Ovary (tissue), 9 donors: ENCODE data around the gene LIMS2. TPM values are rescaled to one million over a fixed set of nuclear protein-coding genes. Genes with fewer than 3 reads are reported as not detected.

Source experiments
- DNase-seq, 5 donors: peaks; one replicate each; pipeline ENCODE4 v3.0.0-alpha.2; 2019 to 2020
- H3K27ac ChIP-seq, 2 donors: fragments of 200-600 bp; one replicate each; pipeline versions ENCODE4 v1.5.1 to v1.8.0; 2019 to 2022
- H3K27me3 ChIP-seq: fragments of 200-600 bp; one replicate; pipeline ENCODE4 v1.8.0; 2022
- H3K36me3 ChIP-seq: fragments of 200-600 bp; sonication (generic); one replicate; pipeline ENCODE4 v1.5.1; 2019
- H3K4me1 ChIP-seq: one replicate; pipeline ENCODE4 v1.8.1; 2013; ENCODE audit warnings: mild to moderate bottlenecking, moderate library complexity; ENCODE audit not compliant: insufficient read depth
- H3K4me3 ChIP-seq: fragments of 200-600 bp; sonication (generic); one replicate; pipeline ENCODE4 v1.5.1; 2017
- H3K9me3 ChIP-seq, 2 donors: fragments of 200-600 bp in 1 of 2; sonication (generic) in 1 of 2; one replicate each; pipeline versions ENCODE4 v1.5.1 to v1.8.1; 2013 to 2019; ENCODE audit warnings: mild to moderate bottlenecking in 1 of 2, moderate library complexity in 1 of 2
- EP300 ChIP-seq: sonication (generic); formaldehyde crosslinking; IDR thresholded peaks from one replicate; pipeline ENCODE4 v1.6.1; 2017; ENCODE audit warnings: antibody characterized with exemption
- POLR2A ChIP-seq: fragments of 450-650 bp; IDR thresholded peaks from one replicate; pipeline ENCODE4 v1.6.1; 2017; ENCODE audit warnings: antibody characterized with exemption, mild to moderate bottlenecking, moderate library complexity
- WGBS, 3 donors: extraction: QIAGEN DNeasy Blood & Tissue Kit in 1 of 3; methylation state at CpG; one replicate each; pipeline versions ENCODE4 v1.1.5 to v1.1.7; 2013 to 2017; 5-methylcytosine and 5-hydroxymethylcytosine counted together
- intact Hi-C, 4 donors: fragments of 100-400 bp; cut with DNase I; formaldehyde crosslinking; loops; one replicate each; pipeline versions ENCODE4 v1.11.0 to v1.15.1; 2022 to 2023
- polyA plus RNA-seq, 2 donors: library from polyadenylated mRNA; stranded (reverse); fragments of 200-250 nt in 1 of 2; fragments of 350-450 nt in 1 of 2; fragmentation: Illumina TruSeq in 1 of 2; extraction: RNeasy Lipid Tissue Mini Kit (QIAGEN cat#74804) in 1 of 2; gene quantifications; one replicate each; pipeline ENCODE4 v1.2.3, GENCODE V29; 2013 to 2014
- total RNA-seq, 7 donors: library from RNA; depleted of rRNA in 2 of 7; stranded (reverse); fragments of >200 nt in 2 of 7; fragmentation: NEBNext Ultra II Directional in 3 of 7; extraction: Animal tissue kit (Norgen Biotek cat#: 25700) in 3 of 7; gene quantifications; one replicate each; pipeline versions ENCODE4 v1.1.0 to v1.2.4, GENCODE V29; 2016 to 2023
- TF ChIP-seq, protein P1 (sequence below), 3 donors: fragments of 450-650 bp in 2 of 3; fragments of 200-600 bp in 1 of 3; IDR thresholded peaks; one replicate each; pipeline versions ENCODE4 v1.5.1 to v1.8.0; 2016 to 2022; ENCODE audit warnings: antibody characterized with exemption in 3 of 3, mild to moderate bottlenecking in 1 of 3
- donor health status: DM: no; HTN: no; CAD: no; lungs with moderate emphysema.
- donor health status: DM: no; HTN: no; CAD: no.
- donor health status: Bipolar disorder and iron deficiency.
- donor health status: DM: yes; HTN: yes; CAD: no.
- donor health status: DM: no; HTN: no; CAD: no.
- donor health status: DM: yes; HTN: yes; CAD: no.

Gene LIMS2
- total and polyA plus RNA-seq, 9 donors, result 3.8 to 70.4 (median 19.1) TPM

DNA sequence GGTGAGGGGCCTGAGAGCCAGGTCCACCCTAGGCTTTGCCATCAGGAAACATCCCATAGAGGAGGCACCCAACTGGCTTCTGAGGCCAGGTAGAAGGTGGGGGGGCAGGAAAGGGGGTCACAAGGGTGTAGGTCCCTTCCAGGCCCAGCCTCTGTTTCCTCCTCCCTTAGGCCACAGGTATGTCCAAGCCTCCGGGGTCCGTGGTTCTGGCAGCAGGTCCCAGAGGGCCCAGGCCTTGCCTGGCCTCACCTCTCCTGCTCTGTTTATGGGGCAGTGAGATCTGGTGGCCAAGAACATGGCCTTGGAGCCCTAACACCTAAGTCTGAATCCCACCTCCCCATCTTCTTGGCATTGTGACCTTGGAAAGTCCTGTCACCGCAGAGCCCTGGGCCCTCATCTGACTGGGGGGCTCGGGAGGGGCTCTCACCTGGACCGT lies 51.0 kb downstream of the LIMS2 start:
- TF ChIP-seq POLR2A, result no peak
- TF ChIP-seq, protein P1, sequence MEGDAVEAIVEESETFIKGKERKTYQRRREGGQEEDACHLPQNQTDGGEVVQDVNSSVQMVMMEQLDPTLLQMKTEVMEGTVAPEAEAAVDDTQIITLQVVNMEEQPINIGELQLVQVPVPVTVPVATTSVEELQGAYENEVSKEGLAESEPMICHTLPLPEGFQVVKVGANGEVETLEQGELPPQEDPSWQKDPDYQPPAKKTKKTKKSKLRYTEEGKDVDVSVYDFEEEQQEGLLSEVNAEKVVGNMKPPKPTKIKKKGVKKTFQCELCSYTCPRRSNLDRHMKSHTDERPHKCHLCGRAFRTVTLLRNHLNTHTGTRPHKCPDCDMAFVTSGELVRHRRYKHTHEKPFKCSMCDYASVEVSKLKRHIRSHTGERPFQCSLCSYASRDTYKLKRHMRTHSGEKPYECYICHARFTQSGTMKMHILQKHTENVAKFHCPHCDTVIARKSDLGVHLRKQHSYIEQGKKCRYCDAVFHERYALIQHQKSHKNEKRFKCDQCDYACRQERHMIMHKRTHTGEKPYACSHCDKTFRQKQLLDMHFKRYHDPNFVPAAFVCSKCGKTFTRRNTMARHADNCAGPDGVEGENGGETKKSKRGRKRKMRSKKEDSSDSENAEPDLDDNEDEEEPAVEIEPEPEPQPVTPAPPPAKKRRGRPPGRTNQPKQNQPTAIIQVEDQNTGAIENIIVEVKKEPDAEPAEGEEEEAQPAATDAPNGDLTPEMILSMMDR (IDR thresholded peaks at IDR 0.05), result no peak
- TF ChIP-seq EP300, result no peak
- WGBS, 3 donors, result 80 to 97% (median 90%) methylated on average over 5 of the region's 5 CpGs
- H3K27ac ChIP-seq, result no peak overlapping the region
- no peaks in the 10 kb centered on the region for H3K4me1 ChIP-seq
- H3K36me3 ChIP-seq, result no peaks in the 10 kb centered on the region
- no peaks in the 10 kb centered on the region for H3K9me3 ChIP-seq
- intact Hi-C loops, result no loop called here
- DNase-seq, result peak in 1 of 5 donors; percentile 6
- H3K27me3 ChIP-seq, result no peaks in the 10 kb centered on the region
- H3K4me3 ChIP-seq, result no peak overlapping the region

DNA sequence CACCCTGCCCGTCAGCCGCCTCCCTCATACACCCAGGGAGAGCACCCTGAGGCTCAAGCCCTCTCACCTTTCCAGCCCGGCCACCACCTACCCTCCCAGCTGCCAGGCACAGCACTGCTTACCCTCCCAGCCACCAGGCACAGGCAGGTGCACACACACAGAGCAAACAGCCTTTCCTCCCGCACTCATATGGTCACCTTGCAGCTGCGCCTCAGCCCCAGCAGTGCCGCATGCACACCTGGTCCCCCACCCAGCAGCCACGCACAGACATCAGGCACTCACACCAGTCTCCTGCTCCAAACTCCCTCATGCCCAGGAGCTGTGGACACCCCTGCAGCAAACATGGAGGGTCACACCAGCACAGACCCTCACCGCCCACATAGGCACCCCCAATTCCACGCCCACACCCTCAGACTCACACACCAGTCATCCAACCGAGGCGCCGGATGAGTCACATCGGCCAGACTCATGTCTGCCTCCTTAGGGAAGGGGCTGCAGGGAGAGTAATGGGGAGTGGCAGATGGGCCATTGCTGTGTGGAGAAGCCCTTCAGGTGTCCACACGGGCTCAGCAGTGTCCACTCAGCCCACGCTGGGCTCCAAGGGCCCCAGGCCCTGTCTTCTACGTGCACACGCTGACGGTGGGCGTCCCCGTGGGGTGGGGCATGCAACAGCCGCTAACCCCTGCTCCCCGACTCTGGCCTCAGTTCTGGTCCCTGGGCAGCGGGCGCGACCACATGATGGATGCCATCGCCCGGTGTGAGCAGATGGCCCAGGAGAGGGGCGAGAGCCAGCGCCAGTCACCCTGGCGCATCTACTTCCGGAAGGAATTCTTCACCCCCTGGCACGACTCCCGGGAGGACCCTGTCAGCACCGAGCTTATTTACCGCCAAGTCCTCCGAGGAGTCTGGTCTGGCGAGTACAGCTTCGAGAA lies 51.7 kb downstream of the LIMS2 start:
- no peaks in the 10 kb centered on the region for H3K27me3 ChIP-seq
- 89 to 90% (median 89%) methylated on average over 31 to 38 of the region's 38 CpGs for WGBS, 3 donors
- H3K36me3 ChIP-seq, result no peaks in the 10 kb centered on the region
- peak in 2 of 5 donors; percentile 9 to 23 for DNase-seq
- no peak overlapping the region for H3K27ac ChIP-seq
- H3K4me3 ChIP-seq, result no peak overlapping the region
- TF ChIP-seq POLR2A (no peak), EP300 (no peak)
- TF ChIP-seq, protein P1 (IDR thresholded peaks at IDR 0.05), result no peak
- no peaks in the 10 kb centered on the region for H3K4me1 ChIP-seq
- H3K9me3 ChIP-seq, result no peaks in the 10 kb centered on the region
- intact Hi-C loops, result no loop called here

DNA sequence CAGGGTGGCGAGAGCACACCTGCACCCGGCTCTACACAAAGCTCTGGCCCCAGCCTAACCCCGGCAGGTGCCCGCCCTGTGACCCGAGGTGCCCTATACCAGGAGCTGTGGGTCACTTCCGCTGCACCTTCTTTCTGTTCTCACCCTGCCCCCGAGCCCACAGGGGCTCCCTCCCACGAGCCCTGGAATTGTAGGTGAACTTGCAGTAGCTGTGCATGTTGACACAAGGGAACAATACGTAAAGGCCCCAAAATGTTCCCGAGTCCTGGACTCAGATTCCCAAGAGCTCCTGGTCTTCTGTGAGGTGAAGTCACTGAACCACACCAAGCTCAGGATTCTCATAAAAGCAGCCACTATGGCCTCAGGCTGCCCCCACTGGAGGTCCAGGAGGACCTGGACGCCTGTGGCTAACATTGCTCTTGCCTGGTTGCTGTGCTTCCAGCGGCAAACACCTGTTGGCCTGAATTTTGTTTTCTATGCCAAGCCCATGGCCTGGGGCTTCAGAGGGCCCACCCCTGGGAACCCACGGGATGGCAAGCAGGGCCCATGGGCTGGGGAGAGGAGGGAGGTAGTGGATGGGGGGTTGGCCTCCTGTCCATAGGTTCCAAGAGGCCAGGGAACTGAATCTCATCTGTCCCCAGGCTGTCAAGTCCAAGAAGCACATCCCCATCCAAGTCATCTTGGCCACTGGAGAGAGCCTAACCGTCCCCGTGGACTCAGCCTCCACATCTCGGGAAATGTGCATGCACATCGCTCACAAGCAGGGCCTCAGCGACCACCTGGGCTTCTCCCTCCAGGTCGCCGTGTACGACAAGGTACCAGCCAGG lies 52.6 kb downstream of the LIMS2 start:
- Histone ChIP-seq H3K36me3 (no peaks in the 10 kb centered on the region), H3K4me3 (no peak overlapping the region), H3K4me1 (no peaks in the 10 kb centered on the region), H3K9me3 (no peaks in the 10 kb centered on the region), H3K27ac (no peak overlapping the region), H3K27me3 (no peaks in the 10 kb centered on the region)
- intact Hi-C loops, result no loop called here
- TF ChIP-seq POLR2A, result no peak
- TF ChIP-seq, protein P1 (IDR thresholded peaks at IDR 0.05), result no peak
- WGBS, 3 donors, result 90 to 93% (median 90%) methylated on average over 21 of the region's 21 CpGs
- DNase-seq, result peak in 2 of 5 donors; percentile 10 to 24

DNA sequence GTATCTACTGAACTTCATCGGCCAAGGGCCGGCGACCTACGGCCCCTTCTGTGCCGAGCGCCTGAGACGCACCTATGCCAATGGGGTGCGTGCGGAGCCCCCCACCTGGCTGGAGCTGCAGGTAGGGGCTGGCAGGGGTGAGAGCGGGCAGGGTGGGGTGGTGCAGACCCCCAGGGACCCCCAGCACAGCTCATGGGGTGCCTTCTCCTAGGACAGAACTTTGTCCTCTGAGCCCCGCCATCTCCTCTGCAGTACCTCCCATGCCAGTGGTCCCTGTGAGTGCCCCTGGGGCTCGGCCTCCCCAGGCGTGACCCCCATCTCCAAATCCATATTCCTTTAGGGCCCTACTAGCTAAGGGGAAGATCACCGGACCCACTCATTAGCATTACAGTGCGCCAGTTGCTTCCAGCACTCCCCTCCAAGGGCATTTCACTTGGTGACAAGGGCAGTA lies 53.3 kb downstream of the LIMS2 start:
- TF ChIP-seq, protein P1 (IDR thresholded peaks at IDR 0.05), result no peak
- no peak for TF ChIP-seq EP300
- no peak for TF ChIP-seq POLR2A
- 93 to 95% (median 95%) methylated on average over 14 to 15 of the region's 15 CpGs for WGBS, 3 donors
- no peak overlapping the region for H3K4me3 ChIP-seq
- H3K36me3 ChIP-seq, result no peaks in the 10 kb centered on the region
- H3K27ac ChIP-seq, result no peak overlapping the region
- H3K9me3 ChIP-seq, result no peaks in the 10 kb centered on the region
- intact Hi-C loops, result no loop called here
- peak in 2 of 5 donors; percentile 6 to 19 for DNase-seq
- H3K27me3 ChIP-seq, result no peaks in the 10 kb centered on the region
- no peaks in the 10 kb centered on the region for H3K4me1 ChIP-seq
